H1 (cell line): ENCODE measurements around the gene STARD3NL. TPM values are rescaled to one million over a fixed set of nuclear protein-coding genes. Genes with fewer than 3 reads are reported as not detected.
"Not testable (repeated sequence)": the region's sequence is repeated elsewhere in the genome, so short reads cannot be mapped to it uniquely, and the experiment has no call there.

Experiments used
- CTCF ChIA-PET: fragments of 300-600 bp; sonication (Branson Sonifier 250); formaldehyde crosslinking; loops from one replicate; lab custom pipeline; 2021; ENCODE audit not compliant: partially characterized antibody; lab: Charles Lee
- POLR2A ChIA-PET: fragments of 300-600 bp; sonication (Branson Sonifier 250); formaldehyde crosslinking; loops from one replicate; lab custom pipeline; 2021; ENCODE audit warnings: inconsistent platforms; ENCODE audit not compliant: partially characterized antibody; lab: Charles Lee
- DNase-seq, 2 experiments: peaks; one replicate each; pipeline versions ENCODE4 v3.0.0 to v3.0.0-alpha.2; 2010 to 2022; ENCODE audit warnings: low spot score in 2 of 2, low read depth in 1 of 2, mixed read lengths in 1 of 2
- FAIRE-seq: peaks from 2 replicates; lab custom pipeline; 2011; peaks lifted over from hg19 to GRCh38; lab: Jason Lieb, UNC
- H2AFZ ChIP-seq: 2 replicates; pipeline ENCODE4 v1.8.1; 2012; ENCODE audit warnings: low read length, inconsistent platforms
- H2AK5ac ChIP-seq: 2 replicates; pipeline ENCODE4 v1.6.1; 2013; ENCODE audit warnings: low read depth, low read length
- H2BK120ac ChIP-seq: replicated peaks from 2 replicates; pipeline ENCODE3; 2013; ENCODE audit warnings: low read depth, low read length, inconsistent platforms
- H2BK12ac ChIP-seq: 2 replicates; pipeline ENCODE4 v1.6.1; 2013; ENCODE audit warnings: low read depth, low read length
- H2BK15ac ChIP-seq: 2 replicates; pipeline ENCODE4 v1.6.1; 2013; ENCODE audit warnings: low read length
- H2BK20ac ChIP-seq: 2 replicates; pipeline ENCODE4 v1.6.1; 2013; ENCODE audit warnings: low read length
- H2BK5ac ChIP-seq: 2 replicates; pipeline ENCODE4 v1.6.1; 2013; ENCODE audit warnings: low read depth, low read length
- H3K14ac ChIP-seq: 2 replicates; pipeline ENCODE4 v1.6.1; 2013; ENCODE audit warnings: inconsistent platforms; ENCODE audit not compliant: insufficient read length
- H3K18ac ChIP-seq: 2 replicates; pipeline ENCODE4 v1.6.1; 2013; ENCODE audit warnings: low read length; ENCODE audit errors: extremely low read depth
- H3K23ac ChIP-seq: 2 replicates; pipeline ENCODE4 v1.6.1; 2013; ENCODE audit warnings: inconsistent platforms; ENCODE audit not compliant: insufficient read length
- H3K23me2 ChIP-seq: 2 replicates; pipeline ENCODE4 v1.6.1; 2013; ENCODE audit warnings: low read depth, low read length
- H3K27ac ChIP-seq: 2 replicates; pipeline ENCODE4 v1.6.1; 2011; ENCODE audit warnings: low read depth, low read length, inconsistent platforms
- H3K27me3 ChIP-seq, 4 experiments: replicated peaks in 1 of 4; 1 replicate in 1 of 4; 2 replicates in 3 of 4; pipeline versions ENCODE4 v1.6.1 to v1.8.1; 2011 to 2013; ENCODE audit warnings: low read length in 3 of 4, mild to moderate bottlenecking in 3 of 4, inconsistent platforms in 2 of 4, mixed read lengths in 2 of 4, moderate library complexity in 1 of 4; ENCODE audit not compliant: control insufficient read depth in 3 of 4, insufficient read depth in 3 of 4; ENCODE audit errors: extremely low read depth in 1 of 4
- H3K36me3 ChIP-seq, 4 experiments: 2 replicates each; pipeline versions ENCODE4 v1.6.1 to v1.8.1; 2011 to 2013; ENCODE audit warnings: mild to moderate bottlenecking in 4 of 4, low read length in 3 of 4, moderate library complexity in 2 of 4, control low read depth in 1 of 4, inconsistent platforms in 1 of 4; ENCODE audit not compliant: insufficient read depth in 4 of 4, control insufficient read depth in 2 of 4
- H3K4ac ChIP-seq: replicated peaks from 2 replicates; pipeline ENCODE3; 2013; ENCODE audit warnings: low read length, low read depth, mixed read lengths, inconsistent platforms; ENCODE audit not compliant: insufficient read length
- H3K4me1 ChIP-seq, 4 experiments: replicated peaks in 1 of 4; 1 replicate in 1 of 4; 2 replicates in 3 of 4; pipeline versions ENCODE4 v1.6.1 to v1.8.1; 2011 to 2013; ENCODE audit warnings: low read length in 3 of 4, inconsistent platforms in 2 of 4, mixed read lengths in 1 of 4; ENCODE audit not compliant: insufficient read depth in 4 of 4, control insufficient read depth in 3 of 4
- H3K4me2 ChIP-seq, 2 experiments: 2 replicates each; pipeline versions ENCODE4 v1.6.1 to v1.8.1; 2011 to 2013; ENCODE audit warnings: low read depth in 2 of 2, low read length in 2 of 2, control low read depth in 1 of 2, inconsistent platforms in 1 of 2, mild to moderate bottlenecking in 1 of 2; ENCODE audit not compliant: insufficient read depth in 1 of 2
- H3K4me3 ChIP-seq, 4 experiments: fragments of 200-600, 300-600 bp in 1 of 4; sonication (generic), shearing (Covaris generic), sonication (Bioruptor Twin) in 1 of 4; 2 replicates each; pipeline versions ENCODE4 v1.5.1 to v1.8.1; 2011 to 2016; ENCODE audit warnings: low read length in 4 of 4, low read depth in 3 of 4, control low read depth in 2 of 4, inconsistent platforms in 2 of 4, mild to moderate bottlenecking in 2 of 4, mixed read lengths in 1 of 4, moderate library complexity in 1 of 4; ENCODE audit not compliant: insufficient read depth in 2 of 4; ENCODE audit errors: extremely low read depth in 1 of 4
- H3K56ac ChIP-seq: replicated peaks from 2 replicates; pipeline ENCODE3; 2013; ENCODE audit warnings: low read depth, mild to moderate bottlenecking, mixed read lengths, low read length, inconsistent platforms; ENCODE audit not compliant: insufficient read length
- H3K79me1 ChIP-seq: 2 replicates; pipeline ENCODE4 v1.6.1; 2013; ENCODE audit warnings: low read depth, low read length, control low read depth
- H3K79me2 ChIP-seq, 2 experiments: 2 replicates each; pipeline versions ENCODE4 v1.6.1 to v1.8.1; 2012 to 2013; ENCODE audit warnings: low read length in 2 of 2, mild to moderate bottlenecking in 2 of 2, inconsistent platforms in 1 of 2; ENCODE audit not compliant: insufficient read depth in 2 of 2, control insufficient read depth in 1 of 2
- H3K9ac ChIP-seq, 4 experiments: replicated peaks in 1 of 4; 1 replicate in 1 of 4; 2 replicates in 3 of 4; pipeline versions ENCODE4 v1.6.1 to v1.8.1; 2011 to 2013; ENCODE audit warnings: low read depth in 3 of 4, low read length in 3 of 4, control low read depth in 2 of 4, mild to moderate bottlenecking in 2 of 4, moderate library complexity in 2 of 4, inconsistent platforms in 1 of 4; ENCODE audit errors: extremely low read depth in 1 of 4
- H3K9me3 ChIP-seq, 2 experiments: 2 replicates each; pipeline versions ENCODE4 v1.6.1 to v1.8.1; 2012 to 2013; ENCODE audit warnings: mild to moderate bottlenecking in 2 of 2, moderate library complexity in 2 of 2, control low read depth in 1 of 2, inconsistent platforms in 1 of 2, low read depth in 1 of 2, low read length in 1 of 2, mixed read lengths in 1 of 2; ENCODE audit not compliant: insufficient read depth in 2 of 2
- H4K20me1 ChIP-seq, 2 experiments: replicated peaks in 1 of 2; 2 replicates each; pipeline versions ENCODE3 to v1.8.1; 2011 to 2013; ENCODE audit warnings: inconsistent platforms in 2 of 2, low read length in 2 of 2, mild to moderate bottlenecking in 1 of 2; ENCODE audit not compliant: insufficient read depth in 2 of 2, control insufficient read depth in 1 of 2
- H4K5ac ChIP-seq: 2 replicates; pipeline ENCODE4 v1.6.1; 2013; ENCODE audit warnings: low read length, low read depth, mixed read lengths, inconsistent platforms; ENCODE audit not compliant: insufficient read length
- H4K8ac ChIP-seq: 2 replicates; pipeline ENCODE4 v1.8.0; 2013; ENCODE audit warnings: mild to moderate bottlenecking, moderate library complexity, low read length, inconsistent platforms; ENCODE audit not compliant: insufficient read depth; ENCODE audit errors: extremely low read depth
- H4K91ac ChIP-seq: replicated peaks from 2 replicates; pipeline ENCODE3; 2013; ENCODE audit warnings: low read length, mixed read lengths, inconsistent platforms; ENCODE audit not compliant: insufficient read length
- BRCA1 ChIP-seq: IDR thresholded peaks from 2 replicates; pipeline ENCODE4 v1.6.1; 2012; ENCODE audit warnings: low read depth, low read length, improper control_type of control experiment
- CTBP2 ChIP-seq: IDR thresholded peaks from 2 replicates; pipeline ENCODE4 v1.7.0; 2011; ENCODE audit warnings: borderline replicate concordance, mild to moderate bottlenecking, moderate library complexity, mixed read lengths, low read length; ENCODE audit not compliant: insufficient read depth, insufficient read length
- WGBS, 2 experiments: shearing (Covaris generic) in 1 of 2; methylation state at CpG; one replicate each; pipeline versions ENCODE4 v1.1.6 to v1.1.7; 2013 to 2015; ENCODE audit warnings: low lambda C conversion rate in 2 of 2, mixed read lengths in 2 of 2, inconsistent platforms in 1 of 2, low coverage in 1 of 2, missing lambda C conversion rate in 1 of 2; ENCODE audit not compliant: insufficient replicate concordance in 2 of 2, insufficient coverage in 1 of 2, insufficient read length in 1 of 2; ENCODE audit errors: extremely low coverage in 1 of 2, missing lambda C conversion rate in 1 of 2; 5-methylcytosine and 5-hydroxymethylcytosine counted together
- polyA plus RNA-seq, 7 experiments: library from polyadenylated mRNA; depleted of rRNA in 3 of 7; stranded (reverse) in 5 of 7; unstranded in 2 of 7; fragments of >200 nt in 5 of 7; fragments of 200-250 nt in 2 of 7; gene quantifications; 1 replicate in 5 of 7; 2 replicates in 1 of 7; 4 replicates in 1 of 7; pipeline versions ENCODE4 v1.2.1 to v1.2.3, GENCODE V29; 2011 to 2013; ENCODE audit warnings: missing spikeins in 2 of 7, mixed read lengths in 2 of 7
- total RNA-seq: library from RNA; stranded (reverse); fragmentation: NEBNext Ultra II Directional; extraction: Animal tissue kit (Norgen Biotek cat#: 25700); gene quantifications from 2 replicates; pipeline ENCODE4 v1.2.1, GENCODE V29; 2021

STARD3NL gene
- total and polyA plus RNA-seq, 2 of the 8 experiments (the other 6 are each of a cell fraction or from before 2014, with no cell fraction given), result 27.1 to 40.5 TPM

- no peak for TF ChIP-seq CTBP2
- TF ChIP-seq BRCA1, result no peak
These were observed 79.3 kb downstream of the STARD3NL start (continued) for GRCh38 chr7:38257350-38257677.

GRCh38 chr7:38259157-38259556 is 81.1 kb downstream of the STARD3NL start:
- H3K36me3 ChIP-seq, FAIRE-seq, POLR2A ChIA-PET: not testable (repeated sequence)

More at GRCh38 chr7:38259157-38259556, 81.1 kb downstream of the STARD3NL start:
- not testable (repeated sequence) for H3K14ac ChIP-seq, H3K79me2 ChIP-seq, H3K23ac ChIP-seq, H3K4ac ChIP-seq, H3K4me1 ChIP-seq, H3K27ac ChIP-seq, H2AK5ac ChIP-seq, H4K8ac ChIP-seq, H2AFZ ChIP-seq, H3K18ac ChIP-seq, H3K23me2 ChIP-seq, H3K56ac ChIP-seq, H2BK12ac ChIP-seq, DNase-seq, H3K4me2 ChIP-seq, H3K27me3 ChIP-seq, H3K9me3 ChIP-seq, H3K79me1 ChIP-seq, H4K5ac ChIP-seq, H3K9ac ChIP-seq, H2BK20ac ChIP-seq, H4K91ac ChIP-seq, H2BK15ac ChIP-seq, H2BK120ac ChIP-seq, H2BK5ac ChIP-seq, H4K20me1 ChIP-seq, H3K4me3 ChIP-seq
- CTCF ChIA-PET, result interaction anchor here (1.0 kb wide), 1 partner anchor 65 kb away, joined by 3 read pairs; no protein-coding TSS in a partner anchor
- 94% methylated on average over 8 of the region's 8 CpGs; no CpG with 5 or more reads in 1 of the 2 experiments for WGBS, 2 experiments
